Activated CD8-positive, alpha-beta memory T cell treated with anti-CD3 and anti-CD28 coated beads, Interleukin-2, amount 50 U/mL, for 48 hours (primary cell): ENCODE data around the gene OR51G1.
"Not testable (repeated sequence)": the region's sequence is repeated elsewhere in the genome, so short reads cannot be mapped to it uniquely, and the experiment has no call there.

Experiments used
- DNase-seq: peaks from one replicate; pipeline ENCODE4 v3.0.0-alpha.2; 2020

The OR51G1 gene

DNA sequence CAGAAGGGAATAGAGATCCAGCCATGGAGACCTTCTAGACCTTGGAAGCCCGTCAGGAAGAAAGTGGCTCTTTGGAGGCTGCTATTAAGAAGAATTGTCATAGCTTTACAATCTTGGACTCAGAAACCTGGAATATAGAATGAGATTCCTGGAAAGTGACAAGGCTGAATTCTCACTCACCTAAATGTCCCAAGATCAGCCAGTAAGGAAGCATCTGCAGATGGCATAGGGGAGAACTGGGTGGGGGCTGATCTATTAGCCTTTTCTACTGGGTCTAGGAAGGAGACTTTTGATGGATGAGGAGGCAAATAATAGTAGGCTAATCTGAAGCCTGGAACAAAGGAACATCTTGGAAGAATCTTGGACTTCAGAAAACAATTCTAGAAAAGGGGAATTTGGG lies at the start of gene OR51G1:
TSS of gene OR51G1 (minus strand) at position 101 of the 400 bp plus-strand sequence. CDS start at position 101, 0 bp downstream.
- DNase-seq, result no peak

DNA sequence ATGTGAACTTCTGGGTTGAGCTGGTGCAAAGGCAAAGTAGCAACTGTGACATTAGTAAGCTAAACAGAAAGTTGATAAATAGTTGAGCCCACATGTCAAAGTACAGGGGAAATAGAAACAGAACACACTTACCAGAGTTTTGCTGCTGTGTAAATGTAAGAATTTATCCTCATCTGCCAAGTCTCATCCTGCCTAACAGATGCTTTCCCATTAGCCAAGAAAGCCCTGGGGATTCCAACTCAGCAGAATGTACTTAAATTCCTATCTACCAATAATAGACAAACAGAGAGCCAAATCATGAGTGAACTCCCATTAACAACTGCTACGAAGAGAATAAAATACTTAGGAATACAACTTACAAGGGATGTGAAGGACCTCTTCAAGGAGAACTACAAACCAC lies 38.7 kb upstream of the OR51G1 start:
- no peak for DNase-seq

DNA sequence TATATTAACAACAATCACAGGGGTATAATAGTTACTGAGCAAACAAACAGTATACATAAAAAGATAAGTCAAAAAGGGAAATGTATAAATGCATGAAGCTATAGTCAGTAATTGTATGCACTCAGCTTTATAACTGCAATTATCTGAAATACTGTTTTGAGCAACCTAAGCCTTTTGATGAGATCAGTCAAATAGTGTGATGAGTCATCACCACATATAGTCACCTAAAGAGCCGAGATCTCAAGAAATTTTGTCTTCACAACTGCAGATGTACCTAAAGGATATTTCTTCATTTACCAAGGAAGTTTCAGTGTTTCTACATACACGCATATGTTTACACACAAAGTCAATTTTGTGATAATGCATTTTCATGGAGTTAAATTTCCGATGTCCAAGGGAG lies 36.7 kb upstream of the OR51G1 start:
- no peak for DNase-seq

DNA sequence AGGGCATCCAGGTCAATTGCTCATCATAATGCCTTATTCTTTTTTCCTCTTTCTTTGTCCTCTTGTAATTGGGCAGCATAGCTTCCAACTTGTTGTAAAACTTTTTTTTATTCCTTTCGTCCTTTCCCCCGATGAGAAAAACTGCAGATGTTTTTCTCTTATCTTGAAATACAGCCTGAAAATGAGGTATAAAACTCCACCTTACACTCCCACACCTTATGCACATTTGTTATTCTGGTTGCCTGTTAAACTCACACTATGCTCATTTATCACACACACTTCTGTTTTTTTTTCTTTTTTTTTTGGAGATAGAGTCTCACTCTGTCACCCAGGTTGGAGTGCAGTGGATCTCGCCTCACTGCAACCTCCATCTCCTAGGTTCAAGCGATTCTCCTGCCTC lies 33.3 kb upstream of the OR51G1 start:
- DNase-seq, result no peak

GRCh38 chr11:4955613-4956012 lies 31.5 kb upstream of the OR51G1 start, which contains the start of gene OR51A2:
TSS of gene OR51A2 (minus strand) at chr11:4955713. CDS start at chr11:4955713, 0 bp downstream.
- DNase-seq, result not testable (repeated sequence)

DNA sequence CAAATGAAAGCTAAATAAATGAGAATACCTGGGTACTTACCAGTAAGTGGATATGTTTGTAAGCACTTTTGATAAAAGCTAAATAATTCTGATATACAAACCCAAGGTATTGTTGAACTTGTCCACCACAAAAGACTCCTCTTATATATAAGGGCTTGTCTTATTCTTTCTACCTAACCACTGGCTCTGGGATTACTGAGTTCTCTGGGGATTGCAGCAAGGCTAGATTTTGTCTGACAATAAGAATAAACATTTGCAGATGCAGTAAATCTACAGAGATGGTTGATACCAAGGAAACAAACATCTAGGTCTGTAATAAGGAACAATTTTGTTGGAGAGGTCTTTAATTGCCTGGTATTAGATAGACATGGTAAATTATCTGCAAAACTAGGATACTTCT lies 23.4 kb upstream of the OR51G1 start, which contains the start of gene OR51A4:
TSS of gene OR51A4 (minus strand) at position 101 of the 400 bp plus-strand sequence. CDS start 505 bp downstream, outside the sequence.
- no peak for DNase-seq

DNA sequence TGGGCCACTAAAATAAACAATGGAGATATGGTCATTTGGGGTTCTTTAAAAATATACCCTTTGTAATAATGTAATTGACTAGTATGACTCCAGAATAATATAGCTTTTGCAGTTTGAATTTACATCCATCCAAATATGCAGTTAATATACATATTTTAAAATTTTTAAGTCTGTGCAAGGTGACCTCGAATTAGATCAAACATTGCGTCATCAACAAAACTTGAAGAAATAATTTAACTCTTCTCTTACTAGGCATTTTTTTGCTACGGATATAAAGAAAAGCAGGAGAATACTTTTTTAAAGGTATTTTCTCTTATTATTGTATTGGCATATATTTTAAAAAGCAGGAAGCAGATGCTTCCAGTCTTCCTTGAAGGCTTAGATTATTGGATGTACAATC lies 12.6 kb upstream of the OR51G1 start:
- no peak for DNase-seq

DNA sequence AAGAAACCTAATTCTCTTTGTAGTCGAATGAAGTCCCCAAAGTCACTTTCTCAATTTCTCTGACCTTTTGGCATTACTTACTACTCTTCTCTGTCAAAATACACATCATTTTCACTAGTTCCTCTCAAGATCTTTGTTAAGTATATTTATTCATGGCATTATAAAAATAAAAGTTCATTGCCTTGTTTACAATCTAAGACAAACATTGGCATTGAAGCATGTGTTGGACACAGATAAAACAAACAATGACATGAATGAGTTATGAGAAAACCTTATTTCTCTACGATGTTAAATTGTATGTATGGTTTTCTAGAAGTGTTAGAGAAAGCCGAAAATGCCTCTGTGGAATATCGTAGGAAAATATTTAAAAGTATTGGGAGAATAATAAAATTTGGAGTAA lies 8.6 kb upstream of the OR51G1 start:
- DNase-seq, result no peak

- no peak for DNase-seq
Measured at GRCh38 chr11:4926608-4927007, 2.5 kb upstream of the OR51G1 start.

DNA sequence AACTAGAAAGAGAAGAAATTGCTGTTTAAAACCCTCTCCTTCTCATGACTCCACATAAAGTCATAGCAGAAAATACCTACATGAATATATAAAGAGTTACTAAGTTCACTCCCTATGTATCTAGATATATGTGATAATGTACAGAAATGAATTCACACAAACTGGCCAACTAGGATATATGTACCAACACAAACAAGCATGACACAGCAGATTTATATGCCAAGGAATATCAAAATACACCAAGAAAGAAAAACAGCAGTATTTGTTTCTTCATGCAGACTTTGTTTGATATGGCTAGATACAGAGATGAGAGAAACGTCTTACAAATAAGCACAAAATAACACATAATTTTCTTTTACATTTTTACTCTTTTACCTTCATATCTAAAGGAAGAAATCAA lies 1.8 kb downstream of the OR51G1 start:
- DNase-seq, result no peak

DNA sequence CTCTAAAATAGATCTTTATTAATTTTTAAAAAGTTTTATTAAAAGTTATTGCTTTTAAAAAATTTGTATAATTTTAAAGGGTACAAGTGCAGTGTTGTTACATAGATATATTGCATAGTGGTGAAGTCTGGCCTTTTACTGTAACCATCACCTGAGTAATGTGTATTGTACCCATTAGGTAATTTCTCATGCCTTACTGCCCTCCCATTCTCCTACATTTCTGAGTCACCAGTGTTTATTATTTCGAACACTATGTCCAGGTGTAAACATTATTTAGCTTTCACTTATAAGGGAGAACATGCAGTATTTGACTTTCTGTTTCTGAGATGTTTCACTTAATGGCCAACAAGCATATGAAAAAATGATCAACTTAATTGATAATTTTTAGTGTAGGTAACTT lies 2.3 kb downstream of the OR51G1 start:
- DNase-seq, result no peak

DNA sequence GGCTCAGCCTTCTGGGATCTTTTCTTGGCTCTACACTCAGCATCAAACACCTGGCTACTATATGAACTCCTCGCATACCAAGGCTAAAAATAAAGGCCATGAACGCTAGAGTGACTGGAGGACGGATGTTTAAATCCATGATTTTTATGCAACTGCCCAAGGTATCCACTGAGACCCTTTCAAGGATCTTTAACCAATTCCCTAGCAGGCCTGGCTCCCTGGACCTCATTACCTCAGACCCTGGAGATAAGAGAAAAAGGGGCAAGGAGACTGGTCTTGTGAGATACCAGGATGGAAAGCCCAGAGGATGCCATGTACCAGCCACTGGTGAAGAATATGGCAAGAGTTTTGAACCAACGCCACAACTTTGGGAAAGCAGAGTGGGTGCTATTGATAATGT lies 4.9 kb downstream of the OR51G1 start, which contains the start of gene OR51G2:
TSS of gene OR51G2 (minus strand) at position 101 of the 400 bp plus-strand sequence. CDS start 3,687 bp downstream, outside the sequence.
- DNase-seq, result no peak

DNA sequence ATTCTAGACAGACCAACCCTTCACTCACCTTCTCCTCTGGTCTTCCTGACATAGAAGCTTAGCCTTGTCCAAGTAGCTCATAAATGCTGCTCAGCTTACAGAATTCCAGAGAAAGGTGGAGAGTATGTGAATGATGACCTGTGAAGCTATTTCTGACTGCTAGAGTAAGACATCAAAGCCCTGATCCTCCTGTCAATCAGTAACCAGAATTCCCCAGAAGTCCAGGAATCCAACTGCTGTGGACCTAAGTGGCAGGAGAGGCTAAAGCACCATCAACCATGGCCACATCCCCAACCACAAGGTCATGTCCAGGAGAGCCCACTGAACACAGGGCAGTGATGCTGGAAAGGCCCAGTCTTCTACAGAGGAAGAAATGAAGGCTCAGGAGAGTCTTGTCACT lies 7.6 kb downstream of the OR51G1 start:
- DNase-seq, result no peak

DNA sequence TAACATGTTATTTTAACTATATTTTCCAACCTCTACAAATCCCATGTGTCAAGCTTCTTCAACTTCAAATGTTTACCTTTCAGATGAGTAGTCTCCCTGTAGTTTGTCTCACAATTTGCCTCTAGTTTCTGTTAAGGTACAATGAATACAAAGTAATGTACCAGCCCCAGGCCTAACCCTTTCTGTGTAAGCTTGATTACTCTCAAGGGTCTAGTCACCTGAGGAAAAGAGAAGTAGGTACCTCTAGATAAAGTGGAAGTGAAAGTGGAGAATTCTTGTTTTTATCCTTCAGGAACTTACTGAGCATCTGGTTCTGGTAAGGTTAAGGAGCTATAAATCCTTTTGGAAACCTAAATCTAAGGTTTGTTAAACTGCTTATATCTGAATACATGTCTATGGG lies 20.7 kb downstream of the OR51G1 start, which contains the start of gene OR51A7:
TSS of gene OR51A7 (plus strand) at position 300 of the 400 bp plus-strand sequence. CDS start 3,587 bp downstream, outside the sequence.
- no peak for DNase-seq

- DNase-seq, result no peak
Measured at GRCh38 chr11:4891996-4892640, 32.0 kb downstream of the OR51G1 start.

DNA sequence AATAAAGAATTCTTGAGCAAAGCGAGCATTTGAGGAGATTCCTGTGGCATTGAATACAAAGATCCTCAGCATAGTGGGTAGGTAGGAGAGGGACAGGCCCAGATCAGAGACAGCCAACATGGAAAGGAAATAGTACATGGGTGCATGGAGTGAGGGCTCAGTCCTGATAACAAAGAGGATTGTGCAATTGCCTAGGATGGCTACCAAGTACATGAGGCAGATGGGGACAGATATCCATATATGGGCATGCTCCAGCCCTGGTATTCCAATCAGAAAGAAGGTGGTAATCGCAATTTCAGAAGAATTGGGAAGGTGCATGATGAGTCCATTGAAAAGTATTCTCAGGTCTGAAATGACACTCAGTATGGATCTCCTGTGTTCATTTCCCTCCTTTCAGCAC lies 33.9 kb downstream of the OR51G1 start:
- no peak for DNase-seq

DNA sequence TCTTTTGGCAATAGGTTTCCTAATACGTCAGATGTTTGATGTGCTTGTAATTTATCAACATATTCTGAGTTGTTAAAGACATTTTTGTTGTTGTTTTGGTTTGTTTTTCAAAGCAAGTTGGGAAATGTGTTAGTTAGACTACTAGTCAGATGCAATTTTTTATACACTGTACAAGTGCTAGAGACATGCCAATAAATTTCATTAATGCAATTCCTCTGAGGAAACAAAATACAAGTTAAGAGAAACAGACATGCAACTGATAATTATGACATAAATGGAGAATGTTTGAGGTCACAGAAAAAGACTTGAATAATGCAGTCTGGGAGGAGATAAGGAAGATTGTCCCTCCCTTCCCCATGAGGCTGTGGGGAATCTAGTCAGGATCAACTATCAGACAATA lies 36.5 kb downstream of the OR51G1 start:
- DNase-seq, result no peak

- no peak for DNase-seq
Measured at GRCh38 chr11:4886186-4886585, 38.0 kb downstream of the OR51G1 start.

DNA sequence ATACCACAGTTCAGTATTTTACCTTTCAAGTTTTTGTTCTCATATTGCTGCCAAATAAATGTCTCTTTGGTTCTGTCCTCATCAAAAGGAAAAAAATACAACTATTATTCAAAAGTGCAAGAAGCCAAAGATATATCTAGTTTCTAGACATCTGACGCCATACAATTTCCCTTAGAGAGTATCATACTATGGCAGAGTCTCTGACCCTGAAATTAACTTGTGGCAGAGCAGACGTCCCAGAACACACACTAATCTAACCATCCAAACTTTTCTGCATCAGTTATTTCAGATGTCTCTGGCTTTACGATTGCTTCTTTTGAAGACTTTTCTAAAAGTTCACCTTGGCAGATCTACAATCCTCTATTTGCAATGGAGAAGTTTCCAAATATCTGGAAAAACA lies 39.8 kb downstream of the OR51G1 start:
- DNase-seq, result no peak

DNA sequence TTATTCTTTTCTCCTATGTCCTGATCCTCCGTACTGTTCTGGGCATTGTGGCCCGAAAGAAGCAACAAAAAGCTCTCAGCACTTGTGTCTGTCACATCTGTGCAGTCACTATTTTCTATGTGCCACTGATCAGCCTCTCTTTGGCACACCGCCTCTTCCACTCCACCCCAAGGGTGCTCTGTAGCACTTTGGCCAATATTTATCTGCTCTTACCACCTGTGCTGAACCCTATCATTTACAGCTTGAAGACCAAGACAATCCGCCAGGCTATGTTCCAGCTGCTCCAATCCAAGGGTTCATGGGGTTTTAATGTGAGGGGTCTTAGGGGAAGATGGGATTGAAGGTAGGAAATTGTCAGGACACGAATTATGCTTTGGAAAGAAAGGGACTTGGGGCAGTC lies 41.6 kb downstream of the OR51G1 start:
- DNase-seq, result no peak

DNA sequence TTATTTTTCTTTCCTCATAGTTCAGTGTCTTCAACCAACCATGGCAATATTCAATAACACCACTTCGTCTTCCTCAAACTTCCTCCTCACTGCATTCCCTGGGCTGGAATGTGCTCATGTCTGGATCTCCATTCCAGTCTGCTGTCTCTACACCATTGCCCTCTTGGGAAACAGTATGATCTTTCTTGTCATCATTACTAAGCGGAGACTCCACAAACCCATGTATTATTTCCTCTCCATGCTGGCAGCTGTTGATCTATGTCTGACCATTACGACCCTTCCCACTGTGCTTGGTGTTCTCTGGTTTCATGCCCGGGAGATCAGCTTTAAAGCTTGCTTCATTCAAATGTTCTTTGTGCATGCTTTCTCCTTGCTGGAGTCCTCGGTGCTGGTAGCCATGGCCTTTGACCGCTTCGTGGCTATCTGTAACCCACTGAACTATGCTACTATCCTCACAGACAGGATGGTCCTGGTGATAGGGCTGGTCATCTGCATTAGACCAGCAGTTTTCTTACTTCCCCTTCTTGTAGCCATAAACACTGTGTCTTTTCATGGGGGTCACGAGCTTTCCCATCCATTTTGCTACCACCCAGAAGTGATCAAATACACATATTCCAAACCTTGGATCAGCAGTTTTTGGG lies 42.2 kb downstream of the OR51G1 start, which contains the start of gene OR51T1:
TSS of gene OR51T1 (plus strand) at position 41 of the 641 bp plus-strand sequence. CDS start at position 41, 0 bp downstream.
- DNase-seq, result no peak

GRCh38 chr11:4881188-4881587 lies 43.0 kb downstream of the OR51G1 start:
- DNase-seq, result no peak
